GM12874 (cell line): ENCODE data around the gene CSNK2A3.
"Not testable (repeated sequence)": the region's sequence is repeated elsewhere in the genome, so short reads cannot be mapped to it uniquely, and the experiment has no call there.

Experiments used
- TF ChIP-seq, protein P1 (sequence below): IDR thresholded peaks from 2 replicates; pipeline ENCODE4 v1.5.1; 2011; ENCODE audit warnings: low read depth, mild to moderate bottlenecking, control low read depth, low read length, moderate library complexity; ENCODE audit not compliant: insufficient read depth

The CSNK2A3 gene

DNA sequence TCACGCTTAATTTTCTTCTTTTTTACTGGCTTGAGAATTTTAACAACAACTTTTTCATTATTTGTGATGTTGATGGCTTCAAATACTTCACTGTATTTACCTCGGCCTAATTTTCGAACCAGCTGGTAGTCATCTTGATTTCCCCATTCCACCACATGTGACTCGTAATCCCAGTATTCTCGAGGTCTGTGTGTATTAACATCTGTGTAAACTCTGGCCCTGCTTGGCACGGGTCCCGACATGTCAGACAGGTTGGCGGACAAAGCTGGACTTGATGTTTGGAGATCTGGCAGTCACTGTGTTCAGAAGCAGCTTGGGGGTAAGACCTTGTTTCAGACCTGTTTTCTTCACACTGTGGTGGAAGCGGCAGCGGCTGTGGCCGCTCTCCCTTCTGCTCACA is at the start of gene CSNK2A3:
TSS of gene CSNK2A3 (minus strand) at position 373 of the 400 bp plus-strand sequence. CDS start at position 242, 131 bp downstream.
- TF ChIP-seq, protein P1, sequence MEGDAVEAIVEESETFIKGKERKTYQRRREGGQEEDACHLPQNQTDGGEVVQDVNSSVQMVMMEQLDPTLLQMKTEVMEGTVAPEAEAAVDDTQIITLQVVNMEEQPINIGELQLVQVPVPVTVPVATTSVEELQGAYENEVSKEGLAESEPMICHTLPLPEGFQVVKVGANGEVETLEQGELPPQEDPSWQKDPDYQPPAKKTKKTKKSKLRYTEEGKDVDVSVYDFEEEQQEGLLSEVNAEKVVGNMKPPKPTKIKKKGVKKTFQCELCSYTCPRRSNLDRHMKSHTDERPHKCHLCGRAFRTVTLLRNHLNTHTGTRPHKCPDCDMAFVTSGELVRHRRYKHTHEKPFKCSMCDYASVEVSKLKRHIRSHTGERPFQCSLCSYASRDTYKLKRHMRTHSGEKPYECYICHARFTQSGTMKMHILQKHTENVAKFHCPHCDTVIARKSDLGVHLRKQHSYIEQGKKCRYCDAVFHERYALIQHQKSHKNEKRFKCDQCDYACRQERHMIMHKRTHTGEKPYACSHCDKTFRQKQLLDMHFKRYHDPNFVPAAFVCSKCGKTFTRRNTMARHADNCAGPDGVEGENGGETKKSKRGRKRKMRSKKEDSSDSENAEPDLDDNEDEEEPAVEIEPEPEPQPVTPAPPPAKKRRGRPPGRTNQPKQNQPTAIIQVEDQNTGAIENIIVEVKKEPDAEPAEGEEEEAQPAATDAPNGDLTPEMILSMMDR, result not testable (repeated sequence)

DNA sequence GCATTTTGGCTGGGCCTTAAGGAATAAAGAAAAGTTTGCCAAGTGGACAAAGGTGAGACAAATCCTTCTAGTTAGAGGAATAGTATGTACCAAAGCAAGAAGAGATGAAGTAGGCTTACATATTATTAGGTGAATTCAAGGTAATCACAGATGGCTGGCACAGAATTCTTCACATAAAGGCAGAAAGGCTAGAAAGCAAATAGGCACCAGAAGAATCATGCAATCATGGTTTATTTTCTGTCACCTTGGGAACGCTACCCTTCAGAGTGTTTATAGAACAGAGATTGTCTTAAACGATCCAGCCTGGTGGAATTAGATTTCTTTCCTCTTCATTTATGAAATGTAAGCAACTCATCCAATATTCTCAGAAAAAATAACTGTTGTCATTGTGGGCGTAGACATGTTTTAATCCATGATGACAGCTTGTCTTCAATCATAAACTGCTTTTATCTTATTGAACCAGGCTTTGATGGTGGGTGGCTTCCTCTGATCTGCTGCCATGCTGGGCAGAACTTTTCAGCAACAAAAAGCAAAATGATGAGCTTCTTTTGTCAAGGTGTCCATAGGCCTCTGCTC is 49.0 kb upstream of the CSNK2A3 start:
- TF ChIP-seq, protein P1, result no peak

DNA sequence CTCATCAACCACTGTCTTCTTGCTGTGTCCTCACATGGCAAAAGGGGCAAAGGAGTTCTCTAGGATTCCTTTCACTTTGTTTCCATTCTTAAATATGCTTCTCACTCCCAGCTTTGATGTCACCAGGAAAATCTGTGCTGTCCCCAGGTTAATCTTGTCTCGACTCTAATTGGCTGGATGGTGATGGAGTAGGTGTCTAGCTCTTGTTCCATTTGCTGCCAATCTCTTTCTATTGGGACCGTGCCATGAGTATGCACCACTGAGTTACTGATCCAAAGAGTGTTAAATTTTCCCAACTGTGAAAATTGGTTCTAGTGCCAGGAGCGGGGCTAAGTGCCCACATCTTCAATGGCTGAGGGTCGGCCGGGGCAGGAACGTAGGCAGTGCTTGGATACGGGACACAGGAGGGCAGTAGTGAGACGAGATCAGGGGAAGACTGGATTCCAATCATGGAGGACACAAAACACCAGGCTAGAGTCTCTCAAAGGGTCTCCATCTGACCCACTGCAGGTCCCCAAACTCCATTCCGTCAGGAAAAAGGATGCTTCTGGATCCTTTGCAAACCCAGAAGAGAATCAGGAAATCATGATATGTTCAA is 47.7 kb upstream of the CSNK2A3 start:
- TF ChIP-seq, protein P1, result no peak

DNA sequence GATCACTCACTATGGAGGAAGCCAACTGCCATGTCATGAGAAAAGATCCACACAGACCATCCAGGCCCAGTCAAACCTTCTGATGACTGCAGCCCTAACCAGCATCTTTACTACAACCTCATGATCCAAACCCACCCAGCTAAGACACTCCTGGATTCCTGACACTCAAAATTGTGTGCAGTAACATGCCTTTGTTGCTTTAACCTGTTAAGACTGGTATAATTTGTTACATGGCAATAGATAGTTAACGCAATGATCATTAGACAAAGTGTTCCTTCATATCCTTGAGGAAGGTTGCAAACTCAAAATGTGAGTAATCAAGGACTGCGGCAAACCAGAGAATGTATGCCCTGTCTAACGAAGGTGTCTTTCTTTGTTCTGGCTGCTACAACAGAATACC is 47.1 kb upstream of the CSNK2A3 start:
- TF ChIP-seq, protein P1, result no peak

DNA sequence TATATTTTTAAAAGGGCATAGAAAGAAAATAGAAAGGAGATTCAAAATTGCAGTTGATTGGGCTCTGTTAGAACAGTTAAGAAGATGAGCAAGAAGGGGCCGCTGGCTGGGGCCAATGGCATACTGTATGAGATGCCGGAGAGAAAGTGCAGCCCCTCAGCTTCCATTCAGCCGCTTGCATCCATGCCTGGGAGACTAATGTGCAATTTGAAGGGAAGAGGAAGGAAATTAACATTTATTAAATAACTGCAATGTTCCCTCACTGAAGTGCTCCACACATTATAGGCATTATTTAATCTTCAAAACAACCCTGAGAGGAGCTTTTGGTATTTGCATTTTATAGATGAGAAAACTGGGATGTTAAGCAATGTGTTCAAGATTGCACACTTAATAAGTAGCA is 44.7 kb upstream of the CSNK2A3 start:
- TF ChIP-seq, protein P1, result no peak

DNA sequence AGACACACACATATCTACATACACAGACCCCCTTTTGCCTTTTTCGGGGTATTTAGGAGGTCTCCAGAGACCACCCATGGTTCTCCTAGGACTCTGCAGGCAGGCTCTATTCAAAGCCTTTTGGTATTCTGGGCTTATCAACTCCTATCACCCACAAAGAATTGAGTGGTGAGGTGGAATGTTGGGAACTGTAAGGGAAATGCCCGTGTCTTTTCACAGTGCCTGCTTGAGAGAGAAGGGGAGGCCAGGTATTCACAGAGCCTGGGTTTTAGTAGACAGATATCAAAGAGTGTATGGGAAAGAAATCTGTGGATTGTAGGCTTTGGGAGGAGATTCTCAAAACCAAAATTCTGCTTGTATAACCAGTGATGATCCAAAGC is 44.0 kb upstream of the CSNK2A3 start:
- TF ChIP-seq, protein P1, result no peak

DNA sequence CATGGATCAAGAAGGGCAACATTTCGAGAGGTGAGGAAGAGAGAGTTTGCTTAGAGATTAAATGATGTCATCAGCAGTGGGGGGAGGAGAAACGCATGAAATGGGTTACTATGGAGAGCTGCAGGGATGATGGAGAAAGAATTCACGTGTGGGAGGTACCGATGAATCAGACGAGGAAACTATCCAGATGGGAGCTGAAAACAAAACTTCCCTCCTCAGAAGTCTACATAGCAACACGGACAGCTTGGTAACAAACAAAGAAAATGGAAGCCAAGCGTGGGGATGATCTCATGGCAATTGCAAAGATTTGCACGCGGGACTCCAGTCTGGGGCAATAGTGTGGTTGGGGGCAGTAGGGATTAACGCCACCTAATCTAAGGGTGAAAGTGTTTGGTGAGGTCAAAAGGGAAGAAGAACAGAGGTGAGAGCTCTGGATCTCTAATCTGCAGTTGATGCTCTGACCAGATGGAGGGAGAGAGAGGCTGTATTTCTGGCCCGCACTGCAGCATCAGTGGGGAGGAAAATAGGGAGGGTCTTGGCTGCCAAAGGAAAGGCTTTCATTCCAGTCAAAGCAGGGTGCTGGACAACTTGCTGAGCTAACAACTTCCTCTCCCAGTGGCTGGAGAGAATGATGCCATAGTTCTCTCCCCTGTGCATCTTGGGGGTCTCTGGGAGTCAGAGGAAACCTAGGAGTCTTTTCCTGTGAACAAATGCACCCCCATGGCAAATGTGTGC is 43.4 kb upstream of the CSNK2A3 start:
- TF ChIP-seq, protein P1, result no peak
